H1 (cell line): ENCODE measurements around the gene HMCN2. TPM values are rescaled to one million over a fixed set of nuclear protein-coding genes. Genes with fewer than 3 reads are reported as not detected.

Experiments
- CTBP2 ChIP-seq: IDR thresholded peaks from 2 replicates; pipeline ENCODE4 v1.7.0; 2011; ENCODE audit warnings: borderline replicate concordance, mild to moderate bottlenecking, moderate library complexity, mixed read lengths, low read length; ENCODE audit not compliant: insufficient read depth, insufficient read length
- polyA plus RNA-seq, 7 experiments: library from polyadenylated mRNA; depleted of rRNA in 3 of 7; stranded (reverse) in 5 of 7; unstranded in 2 of 7; fragments of >200 nt in 5 of 7; fragments of 200-250 nt in 2 of 7; gene quantifications; 1 replicate in 5 of 7; 2 replicates in 1 of 7; 4 replicates in 1 of 7; pipeline versions ENCODE4 v1.2.1 to v1.2.3, GENCODE V29; 2011 to 2013; ENCODE audit warnings: missing spikeins in 2 of 7, mixed read lengths in 2 of 7
- total RNA-seq: library from RNA; stranded (reverse); fragmentation: NEBNext Ultra II Directional; extraction: Animal tissue kit (Norgen Biotek cat#: 25700); gene quantifications from 2 replicates; pipeline ENCODE4 v1.2.1, GENCODE V29; 2021
- TF ChIP-seq, protein P1 (sequence below): IDR thresholded peaks from 2 replicates; pipeline ENCODE4 v1.6.1; 2011; ENCODE audit warnings: low read length, improper control_type of control experiment

HMCN2 gene
- total and polyA plus RNA-seq, 2 of the 8 experiments (the other 6 are each of a cell fraction or from before 2014, with no cell fraction given), result 5.0 to 9.1 TPM

DNA sequence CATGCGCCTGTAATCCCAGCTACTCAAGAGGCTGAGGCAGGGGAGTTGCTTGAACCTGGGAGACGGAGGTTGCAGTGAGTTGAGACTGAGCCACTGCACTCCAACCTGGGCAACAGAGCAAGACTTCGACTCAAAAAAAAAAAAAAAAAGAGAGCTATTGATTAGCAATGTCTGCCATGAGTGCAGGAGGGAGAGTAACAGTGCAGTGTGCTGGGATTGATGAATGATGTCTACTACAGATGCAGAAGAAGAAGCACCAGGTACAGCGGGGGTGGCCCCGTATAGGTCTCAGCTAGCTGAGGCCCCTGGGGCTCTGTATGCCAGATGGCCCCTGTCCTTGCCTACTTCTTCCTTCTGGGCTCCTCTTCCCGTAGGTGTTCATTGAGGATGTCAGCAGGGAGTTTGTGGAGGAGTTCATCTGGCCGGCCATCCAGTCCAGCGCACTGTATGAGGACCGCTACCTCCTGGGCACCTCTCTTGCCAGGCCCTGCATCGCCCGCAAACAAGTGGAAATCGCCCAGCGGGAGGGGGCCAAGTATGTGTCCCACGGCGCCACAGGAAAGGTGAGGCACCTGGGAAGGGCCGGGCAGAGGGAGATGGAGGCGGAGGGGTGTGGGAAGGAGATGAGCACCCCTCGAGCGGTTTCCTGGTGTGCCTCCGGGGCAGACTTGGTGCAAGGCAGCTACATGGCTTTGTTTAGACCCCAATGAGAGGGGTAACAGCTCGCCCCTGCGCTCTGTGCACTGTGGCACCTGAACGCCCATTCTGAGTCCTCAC, 192.7 kb downstream of the HMCN2 start (continued):
- no peak for TF ChIP-seq CTBP2
- TF ChIP-seq, protein P1, sequence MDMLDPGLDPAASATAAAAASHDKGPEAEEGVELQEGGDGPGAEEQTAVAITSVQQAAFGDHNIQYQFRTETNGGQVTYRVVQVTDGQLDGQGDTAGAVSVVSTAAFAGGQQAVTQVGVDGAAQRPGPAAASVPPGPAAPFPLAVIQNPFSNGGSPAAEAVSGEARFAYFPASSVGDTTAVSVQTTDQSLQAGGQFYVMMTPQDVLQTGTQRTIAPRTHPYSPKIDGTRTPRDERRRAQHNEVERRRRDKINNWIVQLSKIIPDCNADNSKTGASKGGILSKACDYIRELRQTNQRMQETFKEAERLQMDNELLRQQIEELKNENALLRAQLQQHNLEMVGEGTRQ, result no peak
